Measurements from ENCODE around the gene KIF1A. TPM values are rescaled to one million over a fixed set of nuclear protein-coding genes. Genes with fewer than 3 reads are reported as not detected.

Gene KIF1A
- total and polyA plus RNA-seq, 2 of the 8 experiments (the other 6 are each of a cell fraction or from before 2014, with no cell fraction given): 61.3 to 281 TPM

DNA sequence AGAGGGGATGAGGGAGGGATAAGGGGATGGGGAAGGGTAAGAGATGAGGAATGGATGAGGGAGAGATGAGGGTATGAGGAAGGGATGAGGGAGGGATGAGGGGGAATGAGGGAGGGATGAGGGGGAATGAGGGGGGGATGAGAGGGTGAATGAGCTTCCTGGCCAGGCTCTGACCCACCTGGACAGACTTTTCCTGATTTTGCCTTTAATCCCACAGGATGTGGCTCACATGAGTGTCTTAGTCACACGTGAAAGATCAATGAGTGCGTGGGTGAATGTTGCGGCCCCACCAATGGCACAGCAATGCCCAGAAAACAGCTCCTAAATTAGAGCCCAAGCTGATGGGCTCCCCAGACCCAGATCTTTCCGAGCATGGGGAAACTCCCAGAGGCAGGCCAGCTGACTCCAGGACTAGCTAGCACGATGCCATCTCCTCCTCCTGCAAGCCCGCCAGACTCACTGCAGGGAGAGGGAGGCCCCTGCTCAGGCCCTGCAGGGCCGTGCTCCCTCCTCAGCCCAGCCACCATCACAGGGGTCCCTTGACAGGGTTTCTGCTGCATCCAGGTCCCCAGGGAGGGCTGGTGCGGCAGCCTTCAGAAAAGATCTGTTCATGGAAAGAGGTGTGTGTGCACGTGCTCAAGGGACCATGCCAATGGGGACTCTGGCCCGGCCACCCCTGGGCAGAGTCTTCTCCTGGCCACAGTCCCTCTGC lies 87.0 kb downstream of the KIF1A start:
- Histone ChIP-seq H3K27me3 (replicated peaks in 1 of 4; ENCODE audit: control insufficient read depth in 3 of 4, extremely low read depth in 1 of 4, insufficient read depth in 3 of 4, low read length in 3 of 4) (no peaks in the 10 kb centered on the region), H2BK5ac (ENCODE audit: low read depth, low read length) (no peak overlapping the region), H3K14ac (ENCODE audit: insufficient read length) (no peak overlapping the region), H3K56ac (replicated peaks; ENCODE audit: insufficient read length, low read depth, low read length) (no peak overlapping the region), H3K9ac (replicated peaks in 1 of 4; ENCODE audit: extremely low read depth in 1 of 4, low read depth in 3 of 4, low read length in 3 of 4) (no peak overlapping the region), H4K20me1 (replicated peaks in 1 of 2; ENCODE audit: control insufficient read depth in 1 of 2, insufficient read depth in 2 of 2, low read length in 2 of 2) (peaks cover 11 to 13% of the 10 kb centered on the region in 2 experiments), H3K4me2 (ENCODE audit: insufficient read depth in 1 of 2, low read depth in 2 of 2, low read length in 2 of 2) (no peak overlapping the region), H4K91ac (replicated peaks; ENCODE audit: insufficient read length, low read length) (no peak overlapping the region), H2BK120ac (replicated peaks; ENCODE audit: low read depth, low read length) (no peak overlapping the region), H3K4ac (replicated peaks; ENCODE audit: insufficient read length, low read depth, low read length) (no peak overlapping the region), H3K36me3 (ENCODE audit: control insufficient read depth in 2 of 4, insufficient read depth in 4 of 4, low read length in 3 of 4) (peaks cover 12 to 57% (median 37%) of the 10 kb centered on the region in 4 experiments), H3K23ac (ENCODE audit: insufficient read length) (no peak overlapping the region), H2BK20ac (ENCODE audit: low read length) (no peak overlapping the region), H3K27ac (ENCODE audit: low read depth, low read length) (no peak overlapping the region), H3K9me3 (ENCODE audit: insufficient read depth in 2 of 2, low read depth in 1 of 2, low read length in 1 of 2) (no peaks in the 10 kb centered on the region), H3K4me1 (replicated peaks in 1 of 4; ENCODE audit: control insufficient read depth in 3 of 4, insufficient read depth in 4 of 4, low read length in 3 of 4) (no peaks in the 10 kb centered on the region; a peak in 1 of 7 replicates), H4K5ac (ENCODE audit: insufficient read length, low read depth, low read length) (no peak overlapping the region), H3K23me2 (ENCODE audit: low read depth, low read length) (peaks cover 4% of the 10 kb centered on the region; the same call in 1 of the 2 replicates), H3K18ac (ENCODE audit: extremely low read depth, low read length) (no peak overlapping the region), H3K79me1 (ENCODE audit: low read depth, low read length) (peaks cover 3% of the 10 kb centered on the region; the same call in 1 of the 2 replicates), H2AK5ac (ENCODE audit: low read depth, low read length) (no peak overlapping the region), H4K8ac (ENCODE audit: extremely low read depth, insufficient read depth, low read length) (no peak overlapping the region), H2AFZ (ENCODE audit: low read length) (no peak overlapping the region), H3K79me2 (ENCODE audit: control insufficient read depth in 1 of 2, insufficient read depth in 2 of 2, low read length in 2 of 2) (no peaks in the 10 kb centered on the region), H2BK12ac (ENCODE audit: low read depth, low read length) (no peak overlapping the region), H2BK15ac (ENCODE audit: low read length) (no peak overlapping the region), H3K4me3 (ENCODE audit: extremely low read depth in 1 of 4, insufficient read depth in 2 of 4, low read depth in 3 of 4, low read length in 4 of 4) (no peak overlapping the region)
- CTCF ChIA-PET (ENCODE audit: partially characterized antibody): interaction anchor here (1.0 kb wide), 2 partner anchors 9 to 107 kb away, joined by 3 to 4 read pairs; no protein-coding TSS in a partner anchor
- DNase-seq (ENCODE audit: low read depth in 1 of 2, low spot score in 2 of 2) (no peak), FAIRE-seq (no peak)
- 96% methylated on average over 10 of the region's 10 CpGs; no CpG with 5 or more reads in 1 of the 2 experiments for WGBS, 2 experiments (ENCODE audit: extremely low coverage in 1 of 2, insufficient coverage in 1 of 2, insufficient read length in 1 of 2, insufficient replicate concordance in 2 of 2, low coverage in 1 of 2, low lambda C conversion rate in 2 of 2, missing lambda C conversion rate in 1 of 2)
- POLR2A ChIA-PET (ENCODE audit: partially characterized antibody): interaction anchor here (0.7 to 1.2 kb wide), 4 partner anchors 9 to 86 kb away, joined by 3 to 4 read pairs (median 3); partner anchors contain the start of gene KIF1A
- TF ChIP-seq GABPA (IDR thresholded peaks at IDR 0.05; ENCODE audit: borderline replicate concordance, insufficient read depth, low read length) (no peak), GTF2F1 (IDR thresholded peaks at IDR 0.05; ENCODE audit: borderline replicate concordance, low read depth, low read length) (no peak), BACH1 (IDR thresholded peaks at IDR 0.05; ENCODE audit: low read length) (no peak), RFX5 (IDR thresholded peaks at IDR 0.05; ENCODE audit: borderline replicate concordance, low read depth, low read length) (no peak), ATF3 (IDR thresholded peaks at IDR 0.05; ENCODE audit: insufficient read depth, low read depth, low read length) (no peak), SIRT6 (IDR thresholded peaks at IDR 0.05; ENCODE audit: low read length) (no peak), NRF1 (IDR thresholded peaks at IDR 0.05; ENCODE audit: low read depth, low read length) (no peak), FOSL1 (IDR thresholded peaks at IDR 0.05; ENCODE audit: insufficient read depth, low read depth, low read length) (no peak), JUND (IDR thresholded peaks at IDR 0.05; ENCODE audit: low read length) (no peak), NANOG (IDR thresholded peaks at IDR 0.05; ENCODE audit: insufficient read depth, low read depth, low read length, poor library complexity, severe bottlenecking) (no peak), KDM1A (IDR thresholded peaks at IDR 0.05; ENCODE audit: borderline replicate concordance, low read length) (no peak)
- TF ChIP-seq, protein P1, sequence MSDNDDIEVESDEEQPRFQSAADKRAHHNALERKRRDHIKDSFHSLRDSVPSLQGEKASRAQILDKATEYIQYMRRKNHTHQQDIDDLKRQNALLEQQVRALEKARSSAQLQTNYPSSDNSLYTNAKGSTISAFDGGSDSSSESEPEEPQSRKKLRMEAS (IDR thresholded peaks at IDR 0.05): no peak
